GM12864 (cell line): ENCODE measurements around the gene ANO10.

Source experiments
- DNase-seq: peaks from one replicate; pipeline ENCODE4 v3.0.0-alpha.2; 2011; ENCODE audit warnings: low read depth
- H3K4me3 ChIP-seq: 2 replicates; pipeline ENCODE4 v1.5.1; 2011; ENCODE audit warnings: mild to moderate bottlenecking, low read depth, low read length, control low read depth
- CTCF ChIP-seq: IDR thresholded peaks from 2 replicates; pipeline ENCODE4 v1.5.1; 2011; ENCODE audit warnings: low read depth, mild to moderate bottlenecking, moderate library complexity, low read length, control low read depth, inconsistent platforms; ENCODE audit errors: missing control alignments

ANO10 gene

DNA sequence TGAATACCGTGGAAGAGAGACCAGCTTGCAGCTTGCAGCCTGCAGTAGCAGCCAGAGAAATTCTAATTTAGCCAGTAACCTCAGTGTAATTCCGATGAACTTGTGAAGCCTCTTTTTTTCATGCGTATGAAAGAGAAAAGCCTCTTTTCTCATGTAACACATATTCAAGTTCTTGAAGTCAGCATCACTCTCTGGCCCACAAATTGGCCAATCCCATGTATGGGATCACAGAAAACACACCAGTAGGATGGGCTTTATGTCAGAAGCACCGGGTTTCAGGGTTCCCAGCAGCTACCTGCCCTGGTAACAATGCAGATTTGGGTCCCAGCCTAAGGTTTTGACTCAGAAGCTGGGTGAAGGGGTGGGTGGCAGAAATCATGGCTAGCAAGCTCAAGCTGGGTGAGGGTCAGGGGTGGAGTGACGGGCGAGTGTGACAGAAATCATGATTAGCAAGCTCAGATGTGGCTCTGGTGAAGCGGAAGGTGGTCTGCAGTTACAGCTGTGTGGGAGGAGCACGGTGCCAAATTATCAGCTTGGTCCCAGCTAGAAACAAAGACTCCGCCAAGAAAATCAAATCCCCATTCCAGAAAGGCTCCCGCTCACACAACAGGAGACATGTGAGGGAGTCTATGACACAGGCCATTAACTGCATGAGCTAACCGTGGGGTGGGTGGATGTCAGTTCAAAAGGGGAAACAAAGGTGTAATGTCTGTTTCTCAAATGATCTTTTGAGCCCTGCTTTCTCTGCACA lies 248.8 kb downstream of the ANO10 start:
- no peak for DNase-seq
- TF ChIP-seq CTCF = no peak
- H3K4me3 ChIP-seq = no peak overlapping the region

DNA sequence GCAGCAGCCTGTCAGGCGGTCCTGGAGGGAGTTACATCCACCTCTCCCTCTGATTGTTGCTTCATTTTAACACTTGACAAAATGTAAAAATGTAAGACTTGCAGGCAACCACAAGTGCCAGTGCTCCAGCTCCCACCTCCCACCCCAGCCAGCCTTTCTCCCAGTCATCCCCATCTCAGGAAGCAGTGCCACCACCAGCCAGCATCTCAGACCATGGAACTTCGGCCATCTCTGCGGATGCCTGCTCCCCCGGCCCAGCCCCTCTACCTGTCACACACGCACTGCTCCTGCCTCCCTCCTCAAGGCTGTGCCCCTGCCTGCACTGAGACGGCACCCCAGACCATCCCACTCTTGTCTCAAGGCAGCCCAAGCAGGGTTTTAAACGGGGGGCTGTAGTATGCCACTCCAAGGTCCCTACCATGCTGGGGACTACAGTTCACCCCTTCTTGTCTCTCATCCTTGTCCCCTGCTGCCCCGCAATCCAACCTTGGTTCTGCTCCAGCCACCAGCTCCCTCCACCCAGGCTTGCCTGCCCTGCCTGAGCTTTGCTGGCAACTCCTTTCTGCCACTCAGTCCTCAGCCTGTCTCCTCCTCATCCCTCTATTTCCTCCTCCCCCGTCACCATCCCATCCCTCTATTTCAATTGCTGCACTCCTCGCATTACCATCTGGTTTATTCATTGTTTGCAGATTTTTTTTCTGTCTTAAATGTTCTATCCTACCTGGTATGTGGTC lies 249.6 kb downstream of the ANO10 start:
- H3K4me3 ChIP-seq = no peak overlapping the region
- TF ChIP-seq CTCF = no peak
- DNase-seq = no peak

- H3K4me3 ChIP-seq = no peak overlapping the region
- TF ChIP-seq CTCF = no peak
- no peak for DNase-seq
Measured at GRCh38 chr3:43371494-43371893, 250.3 kb downstream of the ANO10 start.

GRCh38 chr3:43370293-43370980 lies 251.4 kb downstream of the ANO10 start:
- no peak overlapping the region for H3K4me3 ChIP-seq
- TF ChIP-seq CTCF = no peak

GRCh38 chr3:43369404-43370292 lies 252.2 kb downstream of the ANO10 start:
- TF ChIP-seq CTCF = no peak
- H3K4me3 ChIP-seq = no peak overlapping the region
- no peak for DNase-seq

More at GRCh38 chr3:43370293-43370980, 251.4 kb downstream of the ANO10 start:
- DNase-seq = no peak

GRCh38 chr3:43366885-43367284 lies 254.9 kb downstream of the ANO10 start:
- DNase-seq = no peak
- no peak for TF ChIP-seq CTCF
- H3K4me3 ChIP-seq = no peak overlapping the region
